ENCODE results near the gene AKR7A3.

Gene AKR7A3

DNA sequence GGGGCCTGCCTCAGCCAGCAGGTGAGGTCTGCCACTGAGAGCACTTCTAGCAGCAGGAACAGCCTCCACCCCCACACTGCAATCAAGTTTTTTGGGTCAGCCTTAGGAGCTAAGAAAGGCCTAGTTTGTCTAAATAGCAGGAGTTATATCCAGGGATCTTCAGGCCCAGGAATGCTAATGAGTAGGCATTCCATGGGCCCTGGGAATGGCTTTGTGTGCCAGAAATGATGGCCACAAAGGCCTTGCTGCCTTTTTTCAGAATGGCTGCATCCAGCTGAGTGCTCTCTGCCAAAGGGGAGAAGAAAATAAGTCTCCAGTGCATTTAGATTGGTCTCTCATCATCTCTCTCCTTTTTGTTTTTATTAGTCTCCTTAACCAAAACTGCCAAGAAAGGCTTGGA, 34.2 kb downstream of the AKR7A3 start:
- DNase-seq (ENCODE audit: low read depth) = no peak

DNA sequence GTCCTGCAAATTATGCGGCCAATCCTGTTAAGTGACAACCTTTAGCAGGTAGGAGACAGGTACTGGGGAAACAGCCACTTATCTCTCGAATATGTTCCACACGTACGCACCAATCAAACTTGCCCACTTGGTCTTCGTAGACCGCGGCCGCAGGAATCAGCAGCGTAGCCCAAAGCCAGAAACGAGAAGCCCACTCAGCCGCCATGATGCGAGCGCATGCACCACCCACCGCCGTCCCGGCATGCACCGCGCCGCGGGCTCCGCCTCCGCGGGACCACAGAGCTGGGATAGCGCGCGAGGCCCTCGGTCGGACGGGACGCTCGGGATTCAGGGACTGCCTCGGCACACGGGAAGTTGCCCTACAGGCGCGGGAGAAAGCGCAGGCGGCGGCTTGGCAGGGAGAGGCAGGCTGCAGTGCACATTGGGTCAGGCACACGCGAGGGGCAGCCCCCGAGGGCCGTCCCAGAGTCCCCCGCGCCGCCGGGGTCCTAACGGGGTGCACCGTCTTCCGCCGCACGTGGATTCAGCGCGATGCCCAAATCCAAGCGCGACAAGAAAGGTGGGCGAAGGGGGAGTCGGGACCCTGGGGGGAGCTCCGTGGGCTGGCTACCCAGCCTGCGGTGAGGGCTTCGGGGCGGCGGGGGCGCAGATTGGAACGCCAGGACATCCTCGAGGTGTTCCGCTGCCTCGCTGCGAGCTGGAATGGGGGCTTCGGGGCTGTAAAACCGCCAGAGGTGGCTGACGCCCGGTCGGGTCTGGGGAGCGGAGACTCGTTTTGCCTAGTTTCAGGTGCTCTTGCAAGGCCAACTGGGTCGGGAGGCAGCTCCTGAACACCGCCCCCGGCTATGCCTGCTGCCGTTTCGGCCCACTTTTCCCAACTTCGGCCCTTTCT, 37.0 kb downstream of the AKR7A3 start, which contains the start of the genes EMC1 and MRTO4:
TSS of gene EMC1 (minus strand) at position 220 of the 892 bp plus-strand sequence. CDS start at position 205, 15 bp downstream.
TSS of gene MRTO4 (plus strand) at position 501 of the 892 bp plus-strand sequence. CDS start at position 532, 31 bp downstream.
- DNase-seq (ENCODE audit: low read depth) = peak; percentile 86

DNA sequence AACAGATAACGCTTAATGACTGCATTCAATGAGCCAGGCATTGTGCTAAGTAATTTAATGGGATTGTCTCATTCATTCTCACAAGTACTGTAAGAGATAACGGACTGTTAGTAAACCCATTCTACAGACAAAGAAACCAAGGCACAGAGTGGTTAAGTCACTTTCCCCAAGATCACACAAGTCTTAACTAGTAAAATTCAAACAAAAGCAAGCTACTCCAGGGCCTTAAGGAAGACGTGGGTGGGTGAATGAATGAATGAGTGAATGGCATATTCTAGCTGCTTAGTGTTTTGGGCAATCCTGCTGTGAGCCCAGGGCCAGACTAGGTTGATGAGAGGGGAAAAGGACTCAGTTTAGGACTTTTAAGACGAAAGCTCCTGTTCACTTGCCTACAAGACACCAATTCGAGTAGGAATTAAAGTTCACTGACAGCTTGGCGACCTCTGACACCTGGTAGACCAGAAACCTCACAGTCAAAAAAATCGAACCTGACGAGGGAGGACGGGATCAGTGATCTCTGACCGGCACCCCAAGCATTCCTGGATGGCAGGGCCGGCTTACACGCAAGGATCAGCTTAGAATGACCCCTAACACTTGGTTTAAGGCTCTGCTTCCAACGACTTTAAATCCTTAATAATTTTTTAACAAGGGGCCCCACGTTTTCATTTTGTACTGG, 37.8 kb downstream of the AKR7A3 start:
- DNase-seq (ENCODE audit: low read depth) = no peak

DNA sequence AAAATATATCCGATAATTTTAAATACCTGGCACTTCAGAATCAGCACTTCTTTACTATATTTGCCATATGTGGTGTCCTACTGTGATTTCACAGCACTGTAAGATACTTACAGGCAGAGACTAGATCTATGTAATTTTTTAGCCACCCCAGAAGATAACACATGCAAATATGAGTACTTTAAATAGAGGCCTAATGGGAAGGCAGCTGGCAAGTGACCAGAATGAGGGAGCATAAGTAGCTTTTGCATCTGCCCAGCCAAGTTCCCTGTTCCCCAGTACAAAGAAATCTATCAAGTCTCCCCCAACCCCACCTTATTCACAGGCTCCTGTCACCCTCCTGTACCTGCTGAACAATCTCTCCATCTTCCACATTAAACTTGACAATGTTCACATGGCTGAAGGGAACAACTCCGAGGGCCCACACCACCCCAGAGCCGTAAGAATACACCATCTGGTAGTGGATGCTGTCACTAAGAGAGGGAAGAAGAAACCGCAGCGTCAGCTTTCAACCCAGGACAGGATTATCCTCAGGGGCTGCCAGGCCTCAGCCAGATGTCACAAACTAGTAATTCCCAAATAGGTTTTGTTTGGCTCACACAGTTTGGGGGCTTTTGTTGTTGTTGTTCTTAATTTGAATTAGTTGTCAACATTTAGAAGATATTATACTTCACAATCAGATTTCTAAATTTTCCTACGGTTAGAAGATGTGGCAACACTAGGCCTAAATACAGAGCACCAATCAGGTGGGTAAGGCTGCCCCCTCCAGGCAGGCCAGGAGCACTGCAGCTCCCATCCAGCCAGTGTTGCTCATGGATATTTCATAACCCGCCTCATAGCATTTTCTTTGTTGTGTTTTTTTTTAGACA, 47.7 kb downstream of the AKR7A3 start:
- peak; percentile 47 for DNase-seq (ENCODE audit: low read depth)

DNA sequence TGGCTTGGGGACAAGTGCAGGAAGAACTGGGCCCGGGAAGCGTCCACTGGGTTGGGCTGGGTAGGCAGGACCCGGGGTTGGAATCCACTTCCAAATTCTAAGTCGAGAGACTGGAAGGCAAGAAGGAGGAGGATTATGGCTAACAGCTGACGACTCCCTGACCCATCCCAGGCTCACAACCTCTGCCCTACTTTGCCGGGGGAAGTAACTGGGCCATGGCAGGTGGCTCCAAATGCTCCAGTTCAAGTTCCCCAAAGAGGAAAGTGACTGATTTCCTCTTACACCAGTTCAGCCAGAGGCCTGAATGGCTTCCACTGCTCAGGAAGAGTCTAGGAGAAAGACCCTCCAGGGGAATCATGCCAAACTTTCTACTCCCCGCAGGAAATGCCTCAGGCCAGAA, 48.7 kb downstream of the AKR7A3 start:
- no peak for DNase-seq (ENCODE audit: low read depth)

DNA sequence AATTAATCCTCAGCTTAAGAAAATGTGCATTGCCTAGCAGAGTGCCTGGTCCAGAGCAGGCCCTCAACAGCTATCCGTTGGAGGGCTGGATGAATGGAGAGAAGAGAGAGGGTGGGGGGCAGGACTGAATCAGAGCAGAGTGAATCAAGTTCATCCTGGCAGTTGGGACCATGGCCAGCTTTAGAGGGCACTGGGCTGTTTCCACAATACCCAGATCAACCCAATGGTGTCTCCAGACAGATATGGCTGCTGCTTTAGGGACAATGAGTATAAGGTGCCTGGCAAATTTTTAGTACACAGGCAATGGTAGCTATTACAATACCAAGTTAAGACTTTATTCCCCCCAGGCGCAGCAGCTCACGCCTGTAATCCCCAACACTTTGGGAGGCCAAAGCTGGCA, 54.3 kb downstream of the AKR7A3 start:
- no peak for DNase-seq (ENCODE audit: low read depth)

Measured in activated T-helper 9 cell treated with anti-CD3 and anti-CD28 coated beads, Interleukin-2, amount 50 U/mL, for 16 hours (primary cell).